ENCODE results near the gene GAS6.

DNA sequence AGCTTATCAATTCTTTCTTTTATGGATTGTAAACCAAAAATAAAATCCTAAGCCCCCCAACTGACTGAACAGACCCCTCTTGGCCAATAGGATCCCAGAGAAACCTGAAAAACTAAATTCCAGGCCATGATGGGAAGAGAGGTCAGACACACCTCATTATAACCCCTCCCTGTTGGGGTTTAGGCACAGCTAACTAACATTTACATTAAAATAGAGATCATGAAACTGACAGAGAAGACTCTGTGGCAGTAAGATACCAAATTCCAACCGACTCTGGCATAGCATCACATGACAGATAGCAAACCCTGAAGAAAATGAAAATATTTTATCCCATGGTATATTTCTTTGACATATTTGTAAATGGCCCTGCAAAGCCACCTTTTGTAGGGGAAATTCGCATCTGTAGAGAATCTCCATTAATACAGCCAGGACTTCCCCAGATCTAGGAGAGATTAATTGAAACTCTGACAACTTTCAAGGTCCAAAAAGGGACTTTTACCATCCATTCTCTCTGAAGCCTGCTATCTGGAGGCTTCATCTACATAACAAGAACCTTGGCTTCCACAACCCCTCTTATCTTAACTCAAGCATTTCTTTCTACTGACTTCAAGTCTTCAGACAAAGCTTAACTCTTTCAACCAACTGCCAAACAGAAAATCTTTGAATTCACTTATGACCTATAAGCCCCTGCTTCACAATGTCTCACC lies 27.1 kb upstream of the GAS6 start:
- TF ChIP-seq, protein P1, sequence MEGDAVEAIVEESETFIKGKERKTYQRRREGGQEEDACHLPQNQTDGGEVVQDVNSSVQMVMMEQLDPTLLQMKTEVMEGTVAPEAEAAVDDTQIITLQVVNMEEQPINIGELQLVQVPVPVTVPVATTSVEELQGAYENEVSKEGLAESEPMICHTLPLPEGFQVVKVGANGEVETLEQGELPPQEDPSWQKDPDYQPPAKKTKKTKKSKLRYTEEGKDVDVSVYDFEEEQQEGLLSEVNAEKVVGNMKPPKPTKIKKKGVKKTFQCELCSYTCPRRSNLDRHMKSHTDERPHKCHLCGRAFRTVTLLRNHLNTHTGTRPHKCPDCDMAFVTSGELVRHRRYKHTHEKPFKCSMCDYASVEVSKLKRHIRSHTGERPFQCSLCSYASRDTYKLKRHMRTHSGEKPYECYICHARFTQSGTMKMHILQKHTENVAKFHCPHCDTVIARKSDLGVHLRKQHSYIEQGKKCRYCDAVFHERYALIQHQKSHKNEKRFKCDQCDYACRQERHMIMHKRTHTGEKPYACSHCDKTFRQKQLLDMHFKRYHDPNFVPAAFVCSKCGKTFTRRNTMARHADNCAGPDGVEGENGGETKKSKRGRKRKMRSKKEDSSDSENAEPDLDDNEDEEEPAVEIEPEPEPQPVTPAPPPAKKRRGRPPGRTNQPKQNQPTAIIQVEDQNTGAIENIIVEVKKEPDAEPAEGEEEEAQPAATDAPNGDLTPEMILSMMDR (IDR thresholded peaks at IDR 0.05) = no peak
- TF ChIP-seq POLR2A (IDR thresholded peaks at IDR 0.05) (no peak), EP300 (IDR thresholded peaks at IDR 0.05) (no peak)
